GM18909 (cell line): Measurements from ENCODE around the gene DYNC1I1.

Experiments
- ATAC-seq: cut with Tn5 transposase; IDR thresholded peaks from one replicate; pipeline ENCODE4 v1.9.1; 2021; ENCODE audit warnings: mild to moderate bottlenecking; ENCODE audit not compliant: unreplicated experiment, poor library complexity

Gene DYNC1I1

DNA sequence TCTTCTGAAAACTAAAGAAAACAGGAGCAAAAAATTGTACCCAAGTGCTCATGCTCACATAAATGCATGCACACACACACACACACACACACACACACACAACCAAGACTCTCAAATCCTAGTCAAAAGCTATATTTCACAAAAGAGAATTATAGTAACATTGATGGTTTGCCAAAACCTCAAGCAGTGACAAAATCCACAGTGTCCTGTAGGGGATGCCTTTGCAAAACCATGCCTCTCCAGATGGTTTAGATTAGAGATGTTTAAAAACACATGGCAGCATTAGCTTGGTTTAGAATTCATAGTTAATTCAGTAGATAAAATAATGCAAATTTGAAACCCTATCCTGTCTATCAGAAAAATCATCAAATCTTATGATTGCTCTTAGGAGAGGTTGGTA lies 232.2 kb downstream of the DYNC1I1 start:
- no peak for ATAC-seq

DNA sequence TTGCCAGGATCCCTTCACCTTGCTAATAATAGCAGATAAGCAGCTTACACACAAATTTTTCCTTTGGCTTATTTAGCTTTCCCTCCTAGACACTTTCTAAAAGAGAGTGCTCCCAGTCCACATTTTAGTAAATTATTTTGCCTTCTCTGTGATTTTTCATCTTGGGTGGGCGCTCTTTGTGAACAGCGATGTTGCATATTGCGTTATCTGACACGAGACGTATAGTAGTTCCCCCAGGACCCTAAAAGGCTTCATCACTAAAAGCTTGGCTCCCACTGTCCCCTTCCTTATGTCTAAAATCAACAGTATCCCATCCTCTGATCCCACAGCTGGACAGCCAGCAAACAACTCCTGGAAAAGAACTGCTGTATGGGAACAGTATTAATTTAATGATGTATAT lies 232.9 kb downstream of the DYNC1I1 start:
- no peak for ATAC-seq

DNA sequence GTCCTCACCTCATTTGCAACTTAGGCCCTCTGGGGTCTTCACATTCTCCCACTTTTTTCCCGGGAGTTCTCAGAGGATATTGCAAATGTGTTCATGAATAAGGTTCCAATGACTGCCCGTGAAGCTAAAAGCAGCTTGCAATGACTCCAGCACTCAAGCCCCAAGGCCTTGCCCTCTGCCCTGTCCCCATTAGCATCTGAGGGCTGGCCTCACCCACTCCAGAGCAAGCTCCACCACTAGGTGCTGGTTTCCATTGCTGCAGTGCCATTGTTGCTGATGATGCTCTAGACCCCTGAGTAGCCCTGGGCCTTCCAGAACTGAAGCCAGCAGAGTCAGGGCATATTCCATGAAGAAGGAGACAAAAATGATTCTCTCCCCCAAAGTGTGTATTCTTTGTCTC lies 236.8 kb downstream of the DYNC1I1 start:
- no peak for ATAC-seq

DNA sequence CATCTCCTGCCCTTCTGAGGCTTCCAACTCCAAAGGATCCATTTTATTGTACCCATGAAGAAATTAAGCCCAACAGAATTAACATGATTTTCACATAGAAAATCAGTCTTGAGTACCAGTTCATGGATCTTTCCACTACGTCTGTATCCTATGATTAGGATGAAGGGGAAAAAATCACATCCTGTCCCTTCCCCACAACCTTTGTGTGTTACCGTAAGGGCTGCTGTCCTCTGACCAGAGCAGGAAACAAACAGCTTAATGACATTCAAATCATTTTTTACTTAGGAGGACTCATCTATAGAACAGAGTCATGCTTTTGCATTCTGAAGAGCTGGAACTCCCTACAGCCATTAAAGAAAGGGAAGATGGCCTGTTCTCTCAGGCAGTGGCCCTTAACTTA lies 241.5 kb downstream of the DYNC1I1 start:
- ATAC-seq: no peak

GRCh38 chr7:96014617-96015016 lies 242.3 kb downstream of the DYNC1I1 start:
- no peak for ATAC-seq

DNA sequence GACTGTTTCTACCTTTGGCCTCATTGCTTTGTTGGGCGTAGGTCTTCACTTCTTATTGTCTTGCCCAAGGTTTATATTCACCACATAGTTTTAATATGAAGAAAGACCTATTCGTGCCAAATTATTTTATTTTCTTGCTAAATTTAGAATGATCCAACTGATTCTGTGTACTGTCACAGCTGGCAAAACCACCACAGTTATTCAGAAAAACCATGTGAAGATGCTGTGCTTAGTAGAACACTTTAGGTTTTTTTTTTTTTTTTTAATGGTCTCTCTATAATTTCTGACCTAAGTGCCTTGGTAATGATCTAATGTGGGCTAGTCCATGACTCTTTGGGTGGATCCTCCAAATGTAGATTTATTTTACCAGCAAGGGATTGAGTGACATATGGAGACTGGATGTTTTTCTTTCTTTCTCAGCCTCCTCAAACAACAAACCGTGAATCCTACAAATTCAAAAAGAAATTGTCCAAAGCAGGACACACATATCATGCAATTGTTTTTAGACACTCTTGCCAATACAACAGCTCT lies 243.8 kb downstream of the DYNC1I1 start:
- ATAC-seq: no peak

- no peak for ATAC-seq
Measured at GRCh38 chr7:96016735-96017134, 244.4 kb downstream of the DYNC1I1 start.

DNA sequence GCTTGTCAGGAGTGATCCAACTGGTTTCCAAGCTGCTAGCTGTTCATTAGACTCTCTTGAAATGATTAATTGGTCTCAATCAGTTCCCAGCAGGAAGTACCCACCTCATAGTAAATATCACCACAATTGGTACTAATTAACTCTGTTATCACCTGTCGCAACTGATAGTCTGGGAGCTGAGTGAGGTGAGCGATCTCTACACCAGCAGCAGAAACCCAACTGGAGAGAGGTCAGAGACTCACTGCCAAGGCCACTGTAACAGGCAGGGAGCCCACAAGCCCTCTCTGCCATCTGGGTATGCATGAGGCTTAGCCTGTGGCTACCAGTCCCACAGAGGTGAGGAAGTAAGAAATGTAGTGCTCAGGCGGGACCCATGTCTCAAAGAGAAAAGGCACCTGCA lies 245.5 kb downstream of the DYNC1I1 start:
- ATAC-seq: no peak

- no peak for ATAC-seq
Measured at GRCh38 chr7:96021568-96021967, 249.2 kb downstream of the DYNC1I1 start.

GRCh38 chr7:96023387-96023786 lies 251.0 kb downstream of the DYNC1I1 start:
- no peak for ATAC-seq

DNA sequence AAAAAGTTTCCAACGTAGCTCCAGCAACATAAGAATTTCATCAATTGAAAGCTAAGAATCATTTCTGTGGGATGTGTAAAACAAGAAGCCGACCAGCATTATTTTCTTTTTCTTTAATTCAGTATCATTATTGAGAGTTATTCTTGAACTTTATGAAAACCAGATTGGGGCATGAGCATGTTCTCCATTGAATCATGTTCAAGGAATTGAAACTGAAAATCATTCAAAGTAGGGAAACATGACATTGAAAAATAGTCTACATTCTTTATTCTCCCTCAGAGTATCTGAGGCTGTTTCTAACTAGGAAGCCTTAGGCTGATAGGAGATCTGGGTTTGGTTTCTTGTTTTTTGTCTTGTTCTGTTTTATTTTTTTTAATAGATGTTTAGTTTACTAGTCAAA lies 253.7 kb downstream of the DYNC1I1 start:
- no peak for ATAC-seq

- no peak for ATAC-seq
Measured at GRCh38 chr7:96026611-96027010, 254.3 kb downstream of the DYNC1I1 start.

GRCh38 chr7:96028729-96029128 lies 256.4 kb downstream of the DYNC1I1 start:
- ATAC-seq: no peak

- ATAC-seq: no peak
Measured at GRCh38 chr7:96033009-96033598, 260.8 kb downstream of the DYNC1I1 start.

- ATAC-seq: no peak
Measured at GRCh38 chr7:96034940-96035727, 262.8 kb downstream of the DYNC1I1 start.

- ATAC-seq: no peak
Measured at GRCh38 chr7:96040250-96040772, 268.0 kb downstream of the DYNC1I1 start.

DNA sequence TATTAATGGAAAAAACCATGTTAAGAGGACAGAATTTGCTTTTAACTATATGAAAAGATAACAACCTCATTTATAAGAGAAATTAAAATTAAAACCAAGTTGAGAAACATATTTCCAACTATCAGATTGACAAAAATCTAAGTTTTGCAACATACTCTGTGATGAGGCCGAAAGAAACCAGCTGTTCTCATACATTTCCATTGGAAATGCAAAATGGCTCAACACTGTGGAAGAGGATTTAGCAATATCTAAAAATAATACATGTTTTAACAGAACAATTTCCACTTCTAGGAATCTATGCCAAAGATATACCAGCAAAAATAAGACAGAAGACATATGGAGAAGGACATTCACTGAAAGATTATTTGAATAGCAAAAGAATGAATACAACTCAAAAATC lies 268.8 kb downstream of the DYNC1I1 start:
- no peak for ATAC-seq

- no peak for ATAC-seq
Measured at GRCh38 chr7:96045181-96045580, 272.8 kb downstream of the DYNC1I1 start.

DNA sequence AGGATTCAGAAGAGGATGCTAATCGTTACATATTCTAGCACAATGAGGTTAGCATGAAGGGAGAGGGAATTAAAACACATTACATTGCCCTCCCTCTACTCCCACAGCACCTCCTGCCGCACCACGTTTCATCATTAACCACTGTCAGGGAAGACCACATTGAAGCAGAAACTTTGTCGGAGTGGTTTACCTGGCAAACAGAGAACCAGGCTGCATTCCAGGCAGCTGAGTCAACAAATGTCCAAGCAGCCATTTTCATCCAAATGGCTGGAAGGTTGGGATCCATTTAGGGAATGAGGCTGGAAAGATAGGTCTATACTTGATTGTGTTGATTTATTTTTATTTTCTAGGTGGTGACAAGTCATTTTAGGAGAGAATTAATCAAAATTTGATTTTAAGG lies 273.6 kb downstream of the DYNC1I1 start:
- no peak for ATAC-seq

DNA sequence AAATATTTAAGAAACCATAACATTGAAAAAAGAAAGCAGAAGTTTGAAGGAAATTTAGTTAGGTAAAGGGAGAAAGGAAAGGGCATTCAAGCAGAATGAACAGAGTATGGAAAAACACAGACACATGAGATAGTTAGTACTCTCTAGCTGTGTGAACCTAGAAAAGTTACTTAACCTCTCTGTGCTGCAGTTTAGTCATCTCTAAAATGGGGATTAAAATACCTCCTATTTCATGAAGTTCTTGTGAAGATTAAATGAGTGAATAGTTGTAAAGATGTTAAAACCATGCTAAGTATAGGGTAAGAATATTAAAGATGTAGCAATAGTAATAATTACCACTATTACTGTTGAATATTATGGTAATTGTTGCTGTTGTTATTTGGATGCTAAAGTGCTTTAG lies 279.9 kb downstream of the DYNC1I1 start:
- ATAC-seq: no peak

DNA sequence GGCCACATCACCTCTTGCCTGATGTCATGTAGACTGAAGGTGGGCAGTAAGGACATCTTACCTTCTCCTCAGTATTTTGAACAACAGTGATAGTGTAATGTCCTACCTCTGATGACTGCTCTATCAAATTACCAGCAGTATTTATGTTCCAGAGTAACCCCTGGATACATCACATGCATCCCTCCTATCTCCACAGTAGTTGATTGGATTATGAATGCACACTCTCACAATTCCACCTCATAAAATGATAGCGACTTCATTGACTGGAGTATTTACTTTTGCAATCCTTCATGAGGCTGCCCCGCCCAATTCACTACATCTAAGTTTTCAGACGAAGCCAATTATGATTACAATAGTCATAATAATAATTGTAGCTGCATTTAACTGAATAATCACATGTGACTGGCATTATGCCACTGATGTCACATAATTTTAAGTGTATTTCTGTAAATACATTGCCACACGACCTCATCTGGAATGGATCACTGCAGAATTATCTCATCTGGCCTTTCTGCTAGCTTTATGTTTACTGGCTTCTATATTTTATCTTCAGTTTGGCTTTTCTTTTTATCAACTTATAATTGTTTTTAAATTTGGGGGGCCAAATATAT lies 280.6 kb downstream of the DYNC1I1 start:
- no peak for ATAC-seq
